IMR-90 (cell line): ENCODE data around the gene ZNF700. TPM values are rescaled to one million over a fixed set of nuclear protein-coding genes. Genes with fewer than 3 reads are reported as not detected.

ENCODE experiments used
- ATAC-seq: fragments of 200-7000 bp; cut with Tn5 transposase; 2 replicates; pipeline ENCODE4 v1.9.1; 2020; ENCODE audit warnings: low read depth, mild to moderate bottlenecking, moderate library complexity
- BruUV-seq: library from RNA; stranded (reverse); fragments of 400-500 nt; replicated peaks from 2 replicates; lab custom pipeline; 2021; lab: Mats Ljungman, UMichigan
- CTCF ChIA-PET: fragments of 300-600 bp; formaldehyde crosslinking; extraction: SDS; loops from one replicate; lab custom pipeline; 2021; ENCODE audit warnings: antibody characterized with exemption; lab: Yijun Ruan, JAX
- POLR2A ChIA-PET: fragments of 300-600 bp; sonication (Branson Sonifier 250); formaldehyde crosslinking; loops from one replicate; lab custom pipeline; 2022; ENCODE audit warnings: antibody characterized with exemption; ENCODE audit not compliant: unreplicated experiment; lab: Charles Lee
- DNase-seq: peaks from one replicate; pipeline ENCODE4 v3.0.0; 2013
- H2AFZ ChIP-seq: replicated peaks from 2 replicates; pipeline ENCODE3; 2013; ENCODE audit warnings: low read length, mild to moderate bottlenecking; ENCODE audit not compliant: poor library complexity
- H2AK5ac ChIP-seq: 2 replicates; pipeline ENCODE4 v1.6.1; 2013; ENCODE audit warnings: low read depth, low read length, inconsistent platforms
- H2AK9ac ChIP-seq: replicated peaks from 2 replicates; pipeline ENCODE3; 2013; ENCODE audit warnings: mild to moderate bottlenecking, low read depth, low read length, moderate library complexity; ENCODE audit not compliant: poor library complexity
- H2BK120ac ChIP-seq: 2 replicates; pipeline ENCODE4 v1.6.1; 2013; ENCODE audit warnings: low read depth, low read length, inconsistent platforms
- H2BK15ac ChIP-seq: 3 replicates; pipeline ENCODE4 v1.6.1; 2013; ENCODE audit warnings: low read depth, low read length, inconsistent platforms
- H2BK20ac ChIP-seq: 2 replicates; pipeline ENCODE4 v1.6.1; 2013; ENCODE audit warnings: low read depth, mild to moderate bottlenecking, inconsistent platforms, low read length, moderate library complexity
- H2BK5ac ChIP-seq: 2 replicates; pipeline ENCODE4 v1.6.1; 2013; ENCODE audit warnings: mild to moderate bottlenecking, low read depth, low read length, inconsistent platforms; ENCODE audit not compliant: poor library complexity, severe bottlenecking
- H3K14ac ChIP-seq: replicated peaks from 2 replicates; pipeline ENCODE4 v1.6.1; 2013; ENCODE audit warnings: low read depth, low read length, inconsistent platforms
- H3K18ac ChIP-seq: 2 replicates; pipeline ENCODE4 v1.6.1; 2013; ENCODE audit warnings: low read depth, low read length, control low read depth
- H3K23ac ChIP-seq: 2 replicates; pipeline ENCODE4 v1.6.1; 2013; ENCODE audit warnings: low read depth, low read length, inconsistent platforms
- H3K27ac ChIP-seq: 2 replicates; pipeline ENCODE4 v1.5.1; 2013; ENCODE audit warnings: mild to moderate bottlenecking, control low read depth, low read length; ENCODE audit not compliant: insufficient read depth
- H3K27me3 ChIP-seq: 2 replicates; pipeline ENCODE4 v1.6.1; 2013; ENCODE audit warnings: low read length; ENCODE audit not compliant: control insufficient read depth, insufficient read depth
- H3K36me3 ChIP-seq: 2 replicates; pipeline ENCODE4 v1.6.1; 2013; ENCODE audit warnings: low read length, mixed read lengths; ENCODE audit not compliant: control insufficient read depth, insufficient read depth
- H3K4ac ChIP-seq: 2 replicates; pipeline ENCODE4 v1.6.1; 2013; ENCODE audit warnings: low read depth, low read length, inconsistent platforms
- H3K4me1 ChIP-seq: 2 replicates; pipeline ENCODE4 v1.6.1; 2013; ENCODE audit warnings: low read length, mixed read lengths; ENCODE audit not compliant: control insufficient read depth, insufficient read depth
- H3K4me2 ChIP-seq: 2 replicates; pipeline ENCODE4 v1.6.1; 2013; ENCODE audit warnings: low read depth, mild to moderate bottlenecking, control low read depth, low read length, moderate library complexity
- H3K4me3 ChIP-seq: 2 replicates; pipeline ENCODE4 v1.5.1; 2013; ENCODE audit warnings: low read depth, mild to moderate bottlenecking, control low read depth, low read length, moderate library complexity; ENCODE audit not compliant: insufficient read depth
- H3K56ac ChIP-seq: 2 replicates; pipeline ENCODE4 v1.6.1; 2013; ENCODE audit warnings: low read length, inconsistent platforms; ENCODE audit not compliant: insufficient read depth; ENCODE audit errors: extremely low read depth
- H3K79me1 ChIP-seq, 2 experiments: 2 replicates each; pipeline ENCODE4 v1.6.1; 2013; ENCODE audit warnings: low read length in 2 of 2, inconsistent platforms in 1 of 2, low read depth in 1 of 2
- H3K9ac ChIP-seq: 2 replicates; pipeline ENCODE4 v1.6.1; 2013; ENCODE audit warnings: low read depth, low read length, control low read depth
- H3K9me1 ChIP-seq: 2 replicates; pipeline ENCODE4 v1.6.1; 2013; ENCODE audit warnings: low read length, inconsistent platforms; ENCODE audit not compliant: insufficient read depth
- H3K9me3 ChIP-seq: 2 replicates; pipeline ENCODE4 v1.6.1; 2013; ENCODE audit warnings: low read length; ENCODE audit not compliant: control insufficient read depth, insufficient read depth
- H4K20me1 ChIP-seq: 2 replicates; pipeline ENCODE4 v1.6.1; 2013; ENCODE audit warnings: low read length, inconsistent platforms; ENCODE audit not compliant: insufficient read depth
- H4K5ac ChIP-seq: 2 replicates; pipeline ENCODE4 v1.6.1; 2013; ENCODE audit warnings: mild to moderate bottlenecking, low read depth, low read length, control low read depth
- H4K8ac ChIP-seq, 2 experiments: 2 replicates each; pipeline ENCODE4 v1.6.1; 2013; ENCODE audit warnings: low read depth in 2 of 2, low read length in 2 of 2, control low read depth in 1 of 2, inconsistent platforms in 1 of 2
- H4K91ac ChIP-seq: 2 replicates; pipeline ENCODE4 v1.6.1; 2013; ENCODE audit warnings: low read depth, low read length, inconsistent platforms; ENCODE audit not compliant: insufficient read depth
- BHLHE40 ChIP-seq: fragments of 150-350 bp; IDR thresholded peaks from 2 replicates; pipeline ENCODE4 v1.6.1; 2016; ENCODE audit warnings: mild to moderate bottlenecking, low read depth, low read length
- CEBPB ChIP-seq: IDR thresholded peaks from 2 replicates; pipeline ENCODE4 v1.6.1; 2012; ENCODE audit warnings: low read depth, low read length, improper control_type of control experiment
- CHD1 ChIP-seq: IDR thresholded peaks from 2 replicates; pipeline ENCODE4 v1.6.1; 2012; ENCODE audit warnings: low read depth, low read length, improper control_type of control experiment
- CTCF ChIP-seq: conservative IDR thresholded peaks from 2 replicates; pipeline ENCODE4 v1.5.1; 2012; ENCODE audit warnings: mild to moderate bottlenecking, low read depth, low read length, improper control_type of control experiment
- FOS ChIP-seq: fragments of 150-350 bp; IDR thresholded peaks from 2 replicates; pipeline ENCODE4 v1.6.1; 2016; ENCODE audit warnings: low read depth, low read length
- MAFK ChIP-seq: IDR thresholded peaks from 2 replicates; pipeline ENCODE4 v1.6.1; 2012; ENCODE audit warnings: low read depth, low read length, improper control_type of control experiment
- MAZ ChIP-seq: IDR thresholded peaks from 2 replicates; pipeline ENCODE4 v1.6.1; 2012; ENCODE audit warnings: low read depth, mild to moderate bottlenecking, low read length, improper control_type of control experiment, moderate library complexity, borderline replicate concordance
- MXI1 ChIP-seq: IDR thresholded peaks from 2 replicates; pipeline ENCODE4 v1.6.1; 2012; ENCODE audit warnings: low read depth, mild to moderate bottlenecking, low read length, moderate library complexity, borderline replicate concordance
- NFE2L2 ChIP-seq: fragments of 150-350 bp; IDR thresholded peaks from 2 replicates; pipeline ENCODE4 v1.6.1; 2016; ENCODE audit warnings: low read depth, mild to moderate bottlenecking, low read length
- POLR2A ChIP-seq: IDR thresholded peaks from 2 replicates; pipeline ENCODE4 v1.6.1; 2012; ENCODE audit warnings: mild to moderate bottlenecking, low read depth, low read length
- RAD21 ChIP-seq: IDR thresholded peaks from 2 replicates; pipeline ENCODE4 v1.6.1; 2012; ENCODE audit warnings: low read length, improper control_type of control experiment
- RCOR1 ChIP-seq: IDR thresholded peaks from 2 replicates; pipeline ENCODE4 v1.6.1; 2012; ENCODE audit warnings: mild to moderate bottlenecking, low read length, improper control_type of control experiment; ENCODE audit not compliant: insufficient replicate concordance
- RFX5 ChIP-seq: IDR thresholded peaks from 2 replicates; pipeline ENCODE4 v1.8.0; 2012; ENCODE audit warnings: low read depth, mild to moderate bottlenecking, low read length, moderate library complexity
- USF2 ChIP-seq: fragments of 150-350 bp; IDR thresholded peaks from 2 replicates; pipeline ENCODE4 v1.6.1; 2017; ENCODE audit warnings: mild to moderate bottlenecking, antibody characterized with exemption, low read length, low read depth
- WGBS, 2 experiments: methylation state at CpG; one replicate each; pipeline versions ENCODE4 v1.1.5 to v1.1.7; 2013; ENCODE audit warnings: missing lambda C conversion rate in 2 of 2; ENCODE audit not compliant: insufficient read length in 1 of 2; ENCODE audit errors: extremely low coverage in 2 of 2; 5-methylcytosine and 5-hydroxymethylcytosine counted together
- dilution Hi-C: fragments of 300-500 bp; cut with HindIII; formaldehyde crosslinking; loops from one replicate; pipeline ENCODE4 v1.14.3; 2018; ENCODE audit warnings: low sequenced_read_pairs; ENCODE audit not compliant: unreplicated experiment
- in situ Hi-C: fragments of 300-500 bp; cut with MboI; formaldehyde crosslinking; loops from 3 replicates; pipeline ENCODE4 v1.14.3; 2019; ENCODE audit warnings: low sequenced_read_pairs, inconsistent platforms, mixed read lengths
- intact Hi-C: fragments of 100-400 bp; cut with micrococcal nuclease; formaldehyde crosslinking; loops from 2 replicates; pipeline ENCODE4 v1.10.0; 2022
- polyA plus RNA-seq, 3 experiments: library from polyadenylated mRNA; depleted of rRNA; stranded (reverse); fragments of >200 nt; gene quantifications; 2 replicates each; pipeline ENCODE4 v1.2.3, GENCODE V29; 2012; ENCODE audit warnings: low replicate concordance in 1 of 3
- total RNA-seq: library from RNA; depleted of rRNA; stranded (reverse); fragments of >200 nt; gene quantifications from 2 replicates; pipeline ENCODE4 v1.2.3, GENCODE V29; 2012
- TF ChIP-seq, protein P1 (sequence below): fragments of 150-350 bp; IDR thresholded peaks from 2 replicates; pipeline ENCODE4 v1.6.1; 2016; ENCODE audit warnings: low read depth, mild to moderate bottlenecking, low read length, moderate library complexity, borderline replicate concordance

Gene ZNF700
- total and polyA plus RNA-seq, 2 of the 4 experiments (the other 2 are of a cell fraction) = 5.3 to 10.2 TPM

GRCh38 chr19:11927227-11927626 is 2.3 kb downstream of the ZNF700 start:
- Histone ChIP-seq H4K20me1 (peaks cover 3% of the 10 kb centered on the region), H2BK120ac (no peak overlapping the region), H3K4me2 (no peak overlapping the region), H2BK15ac (no peak overlapping the region), H2AFZ (no peak overlapping the region), H2BK20ac (no peak overlapping the region), H3K36me3 (no peaks in the 10 kb centered on the region), H4K5ac (no peak overlapping the region), H3K56ac (no peak overlapping the region), H3K14ac (no peak overlapping the region), H3K9me3 (no peaks in the 10 kb centered on the region), H3K18ac (no peak overlapping the region), H4K91ac (no peak overlapping the region), H2AK9ac (no peak overlapping the region), H3K9ac (no peak overlapping the region), H3K4me3 (no peak overlapping the region), H3K23ac (no peak overlapping the region), H3K27ac (no peak overlapping the region), H3K4ac (no peak overlapping the region), H3K9me1 (no peaks in the 10 kb centered on the region), H4K8ac (no peak overlapping the region), H3K27me3 (no peaks in the 10 kb centered on the region), H3K79me1 (peaks cover 3 to 22% of the 10 kb centered on the region in 2 experiments; a peak in 3 of 4 replicates), H2BK5ac (no peak overlapping the region), H3K4me1 (peaks cover 4% of the 10 kb centered on the region; the same call in 1 of the 2 replicates), H2AK5ac (no peak overlapping the region)
- no CpG with 5 or more reads among the region's 3 CpGs for WGBS, 2 experiments
- ATAC-seq (no peak), DNase-seq (no peak)
- in situ Hi-C loops (no loop called here), intact Hi-C loops (loop anchor here (10.0 kb wide), 1 partner anchor 128 kb away; the partner anchor contains the start of gene ZNF878), dilution Hi-C loops (no loop called here)
- ChIA-PET CTCF (no interaction called here), POLR2A (no interaction called here)
- TF ChIP-seq, protein P1, sequence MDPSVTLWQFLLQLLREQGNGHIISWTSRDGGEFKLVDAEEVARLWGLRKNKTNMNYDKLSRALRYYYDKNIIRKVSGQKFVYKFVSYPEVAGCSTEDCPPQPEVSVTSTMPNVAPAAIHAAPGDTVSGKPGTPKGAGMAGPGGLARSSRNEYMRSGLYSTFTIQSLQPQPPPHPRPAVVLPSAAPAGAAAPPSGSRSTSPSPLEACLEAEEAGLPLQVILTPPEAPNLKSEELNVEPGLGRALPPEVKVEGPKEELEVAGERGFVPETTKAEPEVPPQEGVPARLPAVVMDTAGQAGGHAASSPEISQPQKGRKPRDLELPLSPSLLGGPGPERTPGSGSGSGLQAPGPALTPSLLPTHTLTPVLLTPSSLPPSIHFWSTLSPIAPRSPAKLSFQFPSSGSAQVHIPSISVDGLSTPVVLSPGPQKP = no peak
- TF ChIP-seq USF2 = no peak
- no peak for TF ChIP-seq FOS
- TF ChIP-seq NFE2L2 = no peak
- TF ChIP-seq MXI1 = no peak
- TF ChIP-seq MAZ = no peak
- no peak for TF ChIP-seq RAD21
- no peak for TF ChIP-seq MAFK
- TF ChIP-seq RCOR1 = no peak
- no peak for TF ChIP-seq BHLHE40
- no peak for TF ChIP-seq CTCF
- TF ChIP-seq CHD1 = no peak
- no peak for TF ChIP-seq POLR2A
- no peak for TF ChIP-seq RFX5
- no peak for TF ChIP-seq CEBPB
- no TSS peak for BruUV-seq
